SK-N-SH (cell line): Measurements from ENCODE around the gene EWSR1.

Experiments
- FOXM1 ChIP-seq: IDR thresholded peaks from 2 replicates; pipeline ENCODE4 v1.4.0; 2012; ENCODE audit warnings: low read depth, mild to moderate bottlenecking
- GABPA ChIP-seq: IDR thresholded peaks from 2 replicates; pipeline ENCODE4 v1.4.0; 2012; ENCODE audit warnings: low read depth, mild to moderate bottlenecking
- RFX5 ChIP-seq: IDR thresholded peaks from 2 replicates; pipeline ENCODE4 v1.6.1; 2012; ENCODE audit warnings: mild to moderate bottlenecking, improper control_type of control experiment, low read length
- SMC3 ChIP-seq: IDR thresholded peaks from 2 replicates; pipeline ENCODE4 v1.6.1; 2012; ENCODE audit warnings: low read depth, low read length, improper control_type of control experiment
- YY1 ChIP-seq: IDR thresholded peaks from 2 replicates; pipeline ENCODE4 v1.4.0; 2012; ENCODE audit warnings: low read depth, mild to moderate bottlenecking
- TF ChIP-seq, protein P1 (sequence below): fragments of 200-600 bp; sonication (generic); IDR thresholded peaks from 2 replicates; pipeline ENCODE4 v1.6.1; 2017; ENCODE audit warnings: antibody characterized with exemption, mild to moderate bottlenecking, moderate library complexity
- TF ChIP-seq, protein P2 (sequence below): IDR thresholded peaks from 2 replicates; pipeline ENCODE4 v1.4.0; 2012; ENCODE audit warnings: low read depth, borderline replicate concordance
- TF ChIP-seq, protein P3 (sequence below): IDR thresholded peaks from 2 replicates; pipeline ENCODE4 v1.6.1; 2012; ENCODE audit warnings: mild to moderate bottlenecking, low read depth, low read length, moderate library complexity
- TF ChIP-seq, protein P4 (sequence below): fragments of 150-350 bp; IDR thresholded peaks from 2 replicates; pipeline ENCODE4 v1.6.1; 2017; ENCODE audit warnings: antibody characterized with exemption, low read length, low read depth, borderline replicate concordance
- TF ChIP-seq, protein P5 (sequence below): IDR thresholded peaks from 2 replicates; pipeline ENCODE4 v1.4.0; 2012; ENCODE audit warnings: low read depth, borderline replicate concordance

DNA sequence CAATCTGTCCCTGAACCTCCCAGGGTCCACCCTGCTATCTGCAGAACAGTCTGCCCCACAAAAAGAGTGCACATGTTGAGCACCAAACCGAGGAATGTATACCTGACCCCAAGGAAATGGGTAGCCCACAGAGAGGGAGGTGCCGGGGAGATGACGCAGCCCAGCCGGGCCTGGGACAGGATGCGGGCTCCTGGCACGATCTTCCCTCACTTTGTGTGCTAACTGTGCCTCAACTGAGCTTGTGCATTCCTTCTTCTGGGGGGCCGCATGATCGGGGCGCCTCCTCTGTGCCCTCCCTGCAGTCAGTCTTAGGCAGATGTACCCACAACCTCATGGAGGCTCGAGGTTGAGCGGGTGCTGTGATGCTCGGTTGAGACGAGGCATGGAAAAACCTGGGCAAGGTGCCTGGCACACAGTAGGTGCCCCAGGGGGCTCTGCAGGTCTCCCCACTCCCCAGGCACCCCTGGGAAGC is 40.8 kb downstream of the EWSR1 start:
- TF ChIP-seq, protein P1, sequence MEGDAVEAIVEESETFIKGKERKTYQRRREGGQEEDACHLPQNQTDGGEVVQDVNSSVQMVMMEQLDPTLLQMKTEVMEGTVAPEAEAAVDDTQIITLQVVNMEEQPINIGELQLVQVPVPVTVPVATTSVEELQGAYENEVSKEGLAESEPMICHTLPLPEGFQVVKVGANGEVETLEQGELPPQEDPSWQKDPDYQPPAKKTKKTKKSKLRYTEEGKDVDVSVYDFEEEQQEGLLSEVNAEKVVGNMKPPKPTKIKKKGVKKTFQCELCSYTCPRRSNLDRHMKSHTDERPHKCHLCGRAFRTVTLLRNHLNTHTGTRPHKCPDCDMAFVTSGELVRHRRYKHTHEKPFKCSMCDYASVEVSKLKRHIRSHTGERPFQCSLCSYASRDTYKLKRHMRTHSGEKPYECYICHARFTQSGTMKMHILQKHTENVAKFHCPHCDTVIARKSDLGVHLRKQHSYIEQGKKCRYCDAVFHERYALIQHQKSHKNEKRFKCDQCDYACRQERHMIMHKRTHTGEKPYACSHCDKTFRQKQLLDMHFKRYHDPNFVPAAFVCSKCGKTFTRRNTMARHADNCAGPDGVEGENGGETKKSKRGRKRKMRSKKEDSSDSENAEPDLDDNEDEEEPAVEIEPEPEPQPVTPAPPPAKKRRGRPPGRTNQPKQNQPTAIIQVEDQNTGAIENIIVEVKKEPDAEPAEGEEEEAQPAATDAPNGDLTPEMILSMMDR: no peak
- TF ChIP-seq SMC3: no peak
- TF ChIP-seq RFX5: no peak
- TF ChIP-seq GABPA: no peak
- TF ChIP-seq YY1: no peak
- TF ChIP-seq, protein P2, sequence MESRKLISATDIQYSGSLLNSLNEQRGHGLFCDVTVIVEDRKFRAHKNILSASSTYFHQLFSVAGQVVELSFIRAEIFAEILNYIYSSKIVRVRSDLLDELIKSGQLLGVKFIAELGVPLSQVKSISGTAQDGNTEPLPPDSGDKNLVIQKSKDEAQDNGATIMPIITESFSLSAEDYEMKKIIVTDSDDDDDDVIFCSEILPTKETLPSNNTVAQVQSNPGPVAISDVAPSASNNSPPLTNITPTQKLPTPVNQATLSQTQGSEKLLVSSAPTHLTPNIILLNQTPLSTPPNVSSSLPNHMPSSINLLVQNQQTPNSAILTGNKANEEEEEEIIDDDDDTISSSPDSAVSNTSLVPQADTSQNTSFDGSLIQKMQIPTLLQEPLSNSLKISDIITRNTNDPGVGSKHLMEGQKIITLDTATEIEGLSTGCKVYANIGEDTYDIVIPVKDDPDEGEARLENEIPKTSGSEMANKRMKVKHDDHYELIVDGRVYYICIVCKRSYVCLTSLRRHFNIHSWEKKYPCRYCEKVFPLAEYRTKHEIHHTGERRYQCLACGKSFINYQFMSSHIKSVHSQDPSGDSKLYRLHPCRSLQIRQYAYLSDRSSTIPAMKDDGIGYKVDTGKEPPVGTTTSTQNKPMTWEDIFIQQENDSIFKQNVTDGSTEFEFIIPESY: no peak
- TF ChIP-seq, protein P3, sequence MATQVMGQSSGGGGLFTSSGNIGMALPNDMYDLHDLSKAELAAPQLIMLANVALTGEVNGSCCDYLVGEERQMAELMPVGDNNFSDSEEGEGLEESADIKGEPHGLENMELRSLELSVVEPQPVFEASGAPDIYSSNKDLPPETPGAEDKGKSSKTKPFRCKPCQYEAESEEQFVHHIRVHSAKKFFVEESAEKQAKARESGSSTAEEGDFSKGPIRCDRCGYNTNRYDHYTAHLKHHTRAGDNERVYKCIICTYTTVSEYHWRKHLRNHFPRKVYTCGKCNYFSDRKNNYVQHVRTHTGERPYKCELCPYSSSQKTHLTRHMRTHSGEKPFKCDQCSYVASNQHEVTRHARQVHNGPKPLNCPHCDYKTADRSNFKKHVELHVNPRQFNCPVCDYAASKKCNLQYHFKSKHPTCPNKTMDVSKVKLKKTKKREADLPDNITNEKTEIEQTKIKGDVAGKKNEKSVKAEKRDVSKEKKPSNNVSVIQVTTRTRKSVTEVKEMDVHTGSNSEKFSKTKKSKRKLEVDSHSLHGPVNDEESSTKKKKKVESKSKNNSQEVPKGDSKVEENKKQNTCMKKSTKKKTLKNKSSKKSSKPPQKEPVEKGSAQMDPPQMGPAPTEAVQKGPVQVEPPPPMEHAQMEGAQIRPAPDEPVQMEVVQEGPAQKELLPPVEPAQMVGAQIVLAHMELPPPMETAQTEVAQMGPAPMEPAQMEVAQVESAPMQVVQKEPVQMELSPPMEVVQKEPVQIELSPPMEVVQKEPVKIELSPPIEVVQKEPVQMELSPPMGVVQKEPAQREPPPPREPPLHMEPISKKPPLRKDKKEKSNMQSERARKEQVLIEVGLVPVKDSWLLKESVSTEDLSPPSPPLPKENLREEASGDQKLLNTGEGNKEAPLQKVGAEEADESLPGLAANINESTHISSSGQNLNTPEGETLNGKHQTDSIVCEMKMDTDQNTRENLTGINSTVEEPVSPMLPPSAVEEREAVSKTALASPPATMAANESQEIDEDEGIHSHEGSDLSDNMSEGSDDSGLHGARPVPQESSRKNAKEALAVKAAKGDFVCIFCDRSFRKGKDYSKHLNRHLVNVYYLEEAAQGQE: no peak
- TF ChIP-seq, protein P4, sequence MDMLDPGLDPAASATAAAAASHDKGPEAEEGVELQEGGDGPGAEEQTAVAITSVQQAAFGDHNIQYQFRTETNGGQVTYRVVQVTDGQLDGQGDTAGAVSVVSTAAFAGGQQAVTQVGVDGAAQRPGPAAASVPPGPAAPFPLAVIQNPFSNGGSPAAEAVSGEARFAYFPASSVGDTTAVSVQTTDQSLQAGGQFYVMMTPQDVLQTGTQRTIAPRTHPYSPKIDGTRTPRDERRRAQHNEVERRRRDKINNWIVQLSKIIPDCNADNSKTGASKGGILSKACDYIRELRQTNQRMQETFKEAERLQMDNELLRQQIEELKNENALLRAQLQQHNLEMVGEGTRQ: no peak
- no peak for TF ChIP-seq FOXM1
- TF ChIP-seq, protein P5, sequence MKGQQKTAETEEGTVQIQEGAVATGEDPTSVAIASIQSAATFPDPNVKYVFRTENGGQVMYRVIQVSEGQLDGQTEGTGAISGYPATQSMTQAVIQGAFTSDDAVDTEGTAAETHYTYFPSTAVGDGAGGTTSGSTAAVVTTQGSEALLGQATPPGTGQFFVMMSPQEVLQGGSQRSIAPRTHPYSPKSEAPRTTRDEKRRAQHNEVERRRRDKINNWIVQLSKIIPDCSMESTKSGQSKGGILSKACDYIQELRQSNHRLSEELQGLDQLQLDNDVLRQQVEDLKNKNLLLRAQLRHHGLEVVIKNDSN: no peak
